ENCODE results near the gene PCDHA1.
A peak's percentile ranks its signal among the peaks of the same experiment; 100 is the strongest.

Gene PCDHA1

GRCh38 chr5:140926443-140927227, 140.7 kb downstream of the PCDHA1 start:
- ATAC-seq = peak; percentile 13 to 32

- ATAC-seq = no peak
Observed at GRCh38 chr5:140927228-140927573, 141.3 kb downstream of the PCDHA1 start.

- ATAC-seq = no peak
Observed at GRCh38 chr5:140934964-140935606, 149.1 kb downstream of the PCDHA1 start.

- ATAC-seq = no peak
Observed at GRCh38 chr5:140946578-140946977, 160.6 kb downstream of the PCDHA1 start.

GRCh38 chr5:140951636-140952035, 165.7 kb downstream of the PCDHA1 start:
- ATAC-seq = no peak

- no peak for ATAC-seq
Observed at GRCh38 chr5:140953234-140953633, 167.3 kb downstream of the PCDHA1 start.

- no peak for ATAC-seq
Observed at GRCh38 chr5:140962190-140962589, 176.2 kb downstream of the PCDHA1 start.

- no peak for ATAC-seq
Observed at GRCh38 chr5:140964356-140964755, 178.4 kb downstream of the PCDHA1 start.

- ATAC-seq = no peak
Observed at GRCh38 chr5:140965905-140966292, 180.0 kb downstream of the PCDHA1 start.

- no peak for ATAC-seq
Observed at GRCh38 chr5:140966293-140967225, 180.6 kb downstream of the PCDHA1 start, which contains the start of gene PCDHAC2. TSS of gene PCDHAC2 (plus strand) at chr5:140966476. CDS start at chr5:140966767, 291 bp downstream.

- no peak for ATAC-seq
Observed at GRCh38 chr5:140967226-140967893, 181.4 kb downstream of the PCDHA1 start.

GRCh38 chr5:140969880-140970279, 183.9 kb downstream of the PCDHA1 start:
- ATAC-seq = no peak

GRCh38 chr5:140973550-140973949, 187.6 kb downstream of the PCDHA1 start:
- ATAC-seq = no peak

- ATAC-seq = no peak
Observed at GRCh38 chr5:140977003-140977402, 191.1 kb downstream of the PCDHA1 start.

GRCh38 chr5:140978260-140978659, 192.3 kb downstream of the PCDHA1 start:
- no peak for ATAC-seq

GRCh38 chr5:140978983-140979382, 193.0 kb downstream of the PCDHA1 start:
- ATAC-seq = no peak

GRCh38 chr5:140982083-140982716, 196.3 kb downstream of the PCDHA1 start:
- no peak for ATAC-seq

- ATAC-seq = no peak
Observed at GRCh38 chr5:140986117-140986521, 200.2 kb downstream of the PCDHA1 start.

- no peak for ATAC-seq
Observed at GRCh38 chr5:140988100-140988499, 202.2 kb downstream of the PCDHA1 start.

- no peak for ATAC-seq
Observed at GRCh38 chr5:140988608-140989007, 202.7 kb downstream of the PCDHA1 start.

- no peak for ATAC-seq
Observed at GRCh38 chr5:140989254-140990020, 203.5 kb downstream of the PCDHA1 start.
